Calu3 (cell line): Measurements from ENCODE around the gene JAG1. TPM values are rescaled to one million over a fixed set of nuclear protein-coding genes. Genes with fewer than 3 reads are reported as not detected.

Experiments used
- microRNA-seq: library from miRNA; unstranded; fragments of <30 nt; microRNA quantifications from one replicate; pipeline ENCODE4 v1.2.0, GENCODE V29; 2022
- total RNA-seq: library from RNA; stranded (reverse); gene quantifications from 2 replicates; pipeline ENCODE4 v1.2.3, GENCODE V29; 2022

Gene JAG1
- total RNA-seq, 1 experiment from 2014 or later = 245 TPM

Small RNA genes within 50 kb of the gene (microRNA-seq; reads per million reads assigned to microRNA genes)
- not detected for gene MIR6870

Other genes starting within 250 kb of the JAG1 start
- gene MKKS, start 239.8 kb downstream of the JAG1 start, total RNA-seq = 11.6 and 12.1 TPM in 2 replicates
- gene SLX4IP, start 238.7 kb downstream of the JAG1 start, total RNA-seq = 5.4 and 6.4 TPM in 2 replicates